ENCODE measurements around the gene PTMS. TPM values are rescaled to one million over a fixed set of nuclear protein-coding genes. Genes with fewer than 3 reads are reported as not detected.

Gene PTMS
- total RNA-seq, 2 experiments from 2014 or later: 36.2 to 43.5 TPM

GRCh38 chr12:6818222-6818621 lies 52.1 kb downstream of the PTMS start:
- DNase-seq (no peak), ATAC-seq (ENCODE audit: low read depth) (no peak)
- Mint-ChIP-seq H3K4me1 (peaks cover 10% of the 10 kb centered on the region), H3K4me3 (no peak overlapping the region), H3K27ac (no peak overlapping the region), H3K27me3 (peaks cover 42% of the 10 kb centered on the region), H3K36me3 (no peaks in the 10 kb centered on the region), H3K9me3 (no peaks in the 10 kb centered on the region)
- POLR2A ChIA-PET: no interaction called here

GRCh38 chr12:6818645-6819044 lies 52.5 kb downstream of the PTMS start:
- no peak overlapping the region for H3K27ac Mint-ChIP-seq
- POLR2A ChIA-PET: no interaction called here

GRCh38 chr12:6819106-6820030 lies 53.2 kb downstream of the PTMS start:
- Mint-ChIP-seq H3K9me3 (no peaks in the 10 kb centered on the region), H3K4me1 (peaks cover 10% of the 10 kb centered on the region), H3K27ac (no peak overlapping the region), H3K36me3 (no peaks in the 10 kb centered on the region), H3K4me3 (no peak overlapping the region), H3K27me3 (peaks cover 35% of the 10 kb centered on the region)
- POLR2A ChIA-PET: interaction anchor here (0.8 to 1.0 kb wide), 2 partner anchors 28 to 66 kb away, joined by 3 read pairs; partner anchors contain the start of gene MLF2
- DNase-seq (no peak), ATAC-seq (ENCODE audit: low read depth) (no peak)

More at GRCh38 chr12:6818645-6819044, 52.5 kb downstream of the PTMS start:
- DNase-seq (no peak), ATAC-seq (ENCODE audit: low read depth) (no peak)
- peaks cover 40% of the 10 kb centered on the region for H3K27me3 Mint-ChIP-seq
- H3K36me3 Mint-ChIP-seq: no peaks in the 10 kb centered on the region
- no peaks in the 10 kb centered on the region for H3K9me3 Mint-ChIP-seq
- peaks cover 10% of the 10 kb centered on the region for H3K4me1 Mint-ChIP-seq
- H3K4me3 Mint-ChIP-seq: no peak overlapping the region

GRCh38 chr12:6820166-6820565 lies 54.0 kb downstream of the PTMS start:
- no peak for ATAC-seq (ENCODE audit: low read depth)
- H3K4me1 Mint-ChIP-seq: peaks cover 10% of the 10 kb centered on the region
- no peaks in the 10 kb centered on the region for H3K9me3 Mint-ChIP-seq
- POLR2A ChIA-PET: interaction anchor here (0.6 to 1.0 kb wide), 3 partner anchors 28 to 324 kb away, joined by 3 read pairs; partner anchors contain the start of gene MLF2
- H3K27ac Mint-ChIP-seq: no peak overlapping the region
- no peaks in the 10 kb centered on the region for H3K36me3 Mint-ChIP-seq
- H3K4me3 Mint-ChIP-seq: no peak overlapping the region
- no peak for DNase-seq
- peaks cover 38% of the 10 kb centered on the region for H3K27me3 Mint-ChIP-seq

Other genes starting within 250 kb of the PTMS start
- 1,000 to 10,000 TPM; 4,618 to 4,824 TPM for gene GAPDH, start 231.8 kb upstream of the PTMS start, total RNA-seq
- gene IFFO1, start 210.3 kb upstream of the PTMS start, total RNA-seq: 10 to 100 TPM; 35.8 to 37.5 TPM
- gene NOP2, start 198.1 kb upstream of the PTMS start, total RNA-seq: 10 to 100 TPM; 76.1 to 78.6 TPM
- 100 to 1,000 TPM; 273 to 277 TPM for gene CHD4, start 159.0 kb upstream of the PTMS start, total RNA-seq
- 10 to 100 TPM; 19.4 to 20.9 TPM for gene LPAR5, start 130.4 kb upstream of the PTMS start, total RNA-seq
- 1 to 10 TPM; 8.0 to 8.8 TPM for gene ACRBP, start 118.9 kb upstream of the PTMS start, total RNA-seq
- gene ING4, start 103.2 kb upstream of the PTMS start, total RNA-seq: 10 to 100 TPM; 46.9 to 49.3 TPM
- gene ZNF384, start 77.0 kb upstream of the PTMS start, total RNA-seq: 10 to 100 TPM; 79.5 to 88.2 TPM
- gene PIANP, start 65.5 kb upstream of the PTMS start, total RNA-seq: 1 to 10 TPM in 1 of 2 experiments, under 1 TPM in 1; 0.75 to 1.1 TPM
- gene COPS7A, start 42.3 kb upstream of the PTMS start, total RNA-seq: 10 to 100 TPM; 29.8 to 35.6 TPM
- gene MLF2, start 13.2 kb upstream of the PTMS start, total RNA-seq: 100 to 1,000 TPM; 108 to 118 TPM
- gene LAG3, start 6.2 kb downstream of the PTMS start, total RNA-seq: 10 to 100 TPM; 46.6 to 52.1 TPM
- 1 to 10 TPM; 2.6 to 3.0 TPM for gene CD4, start 23.2 kb downstream of the PTMS start, total RNA-seq
- gene GPR162, start 55.5 kb downstream of the PTMS start, total RNA-seq: under 1 TPM; 0.30 to 0.51 TPM
- gene P3H3, start 62.0 kb downstream of the PTMS start, total RNA-seq: 1 to 10 TPM; 6.3 to 7.0 TPM
- gene GNB3, start 74.6 kb downstream of the PTMS start, total RNA-seq: 1 to 10 TPM; 2.6 to 3.1 TPM
- gene CDCA3, start 84.9 kb downstream of the PTMS start, total RNA-seq: 10 to 100 TPM; 76.7 to 85.2 TPM
- gene USP5, start 85.8 kb downstream of the PTMS start, total RNA-seq: 10 to 100 TPM; 84.8 to 95.4 TPM
- gene TPI1, start 101.2 kb downstream of the PTMS start, total RNA-seq: 1,000 to 10,000 TPM; 1,129 to 1,200 TPM
- 10 to 100 TPM; 16.4 to 17.0 TPM for gene SPSB2, start 106.9 kb downstream of the PTMS start, total RNA-seq
- 1 to 10 TPM; 8.1 to 8.3 TPM for gene LRRC23, start 138.5 kb downstream of the PTMS start, total RNA-seq
- 100 to 1,000 TPM; 231 to 242 TPM for gene ENO2, start 148.2 kb downstream of the PTMS start, total RNA-seq
- gene ATN1, start 161.6 kb downstream of the PTMS start, total RNA-seq: 10 to 100 TPM; 31.0 to 31.3 TPM
- gene RNU7-1, start 177.5 kb downstream of the PTMS start, total RNA-seq: not detected
- gene C12orf57, start 177.7 kb downstream of the PTMS start, total RNA-seq: 100 to 1,000 TPM; 210 to 217 TPM
- gene PTPN6, start 185.0 kb downstream of the PTMS start, total RNA-seq: 100 to 1,000 TPM; 349 to 370 TPM
- gene PHB2, start 204.3 kb downstream of the PTMS start, total RNA-seq: 100 to 1,000 TPM; 175 to 189 TPM
- 10 to 100 TPM; 50.0 to 55.7 TPM for gene EMG1, start 204.6 kb downstream of the PTMS start, total RNA-seq

Data from activated naive CD8-positive, alpha-beta T cell treated with anti-CD3 and anti-CD28 coated beads, Interleukin-2, amount 10 ng/mL, durations not matched to agents 7 days and 5 days (primary cell).